ENCODE measurements around the gene TMEM30A. TPM values are rescaled to one million over a fixed set of nuclear protein-coding genes. Genes with fewer than 3 reads are reported as not detected.

The TMEM30A gene
- total and polyA plus RNA-seq, 2 of the 13 experiments (the other 11 are each of a cell fraction or from before 2014, with no cell fraction given) = 17.6 to 54.4 TPM

DNA sequence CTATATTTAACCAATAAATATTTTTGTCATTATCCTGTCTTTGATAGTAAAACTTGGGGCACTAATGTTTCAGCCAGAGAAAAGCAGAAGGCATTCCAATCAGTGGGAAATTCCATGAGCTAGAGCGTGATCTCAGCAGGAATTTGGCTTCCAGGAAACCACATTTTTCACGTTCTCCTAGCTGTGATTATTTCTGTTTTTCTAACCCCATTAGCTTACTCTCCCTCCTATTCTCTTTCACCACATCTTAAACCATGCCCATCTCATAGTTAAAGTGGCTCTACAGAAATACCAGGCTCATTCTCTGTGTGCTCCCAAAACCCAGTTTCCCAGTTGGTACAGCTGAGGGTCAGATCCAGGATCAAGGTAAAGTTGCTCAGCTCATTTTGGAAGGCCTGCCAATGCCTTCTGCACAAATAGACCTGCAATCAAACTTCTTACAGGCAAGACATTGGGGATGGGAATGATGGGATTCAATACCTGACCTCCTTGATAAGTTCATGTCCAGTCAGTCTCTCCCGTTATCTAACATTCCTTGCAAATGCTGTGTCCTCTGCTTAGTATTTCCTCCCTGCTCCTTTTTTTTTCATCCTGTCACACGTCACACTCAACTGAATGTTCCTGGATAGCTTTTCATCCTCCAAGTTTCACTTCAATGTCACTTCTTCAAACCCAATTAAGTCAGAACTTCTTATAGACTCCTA is 33.1 kb upstream of the TMEM30A start:
- Histone ChIP-seq H3K4me1 (ENCODE audit: insufficient read depth, low read length) (no peaks in the 10 kb centered on the region), H2AFZ (ENCODE audit: low read length) (no peak overlapping the region), H3K9me3 (ENCODE audit: low read length) (no peaks in the 10 kb centered on the region), H3K4me2 (ENCODE audit: low read depth, low read length) (no peak overlapping the region), H3K27ac (ENCODE audit: extremely low read length, insufficient read depth, low read length) (no peak overlapping the region), H3K79me2 (ENCODE audit: insufficient read depth, low read length) (no peaks in the 10 kb centered on the region), H3K27me3 (ENCODE audit: control insufficient read depth in 1 of 2, insufficient read depth in 2 of 2, low read length in 2 of 2) (peaks cover 0 to 20% of the 10 kb centered on the region in 2 experiments; a peak in 2 of 5 replicates), H3K4me3 (replicated peaks in 1 of 3; ENCODE audit: insufficient read depth in 1 of 3, low read depth in 2 of 3, low read length in 3 of 3) (no peak overlapping the region), H3K9ac (ENCODE audit: insufficient read depth, low read depth, low read length) (no peak overlapping the region), H3K36me3 (replicated peaks in 1 of 2; ENCODE audit: control insufficient read depth in 1 of 2, insufficient read depth in 2 of 2, low read length in 2 of 2) (no peaks in the 10 kb centered on the region), H4K20me1 (ENCODE audit: insufficient read depth, low read length) (no peaks in the 10 kb centered on the region)
- FAIRE-seq (no peak), DNase-seq (ENCODE audit: low spot score) (no peak), ATAC-seq (no peak)
- intact Hi-C loops (cut with micrococcal nuclease; ENCODE audit: unreplicated experiment) = no loop called here
- BruUV-seq (replicated peaks) = no TSS peak
- ChIA-PET CTCF (ENCODE audit: low intra/inter-chr PET ratio, low total read pairs) (no interaction called here), POLR2A (no interaction called here)
- WGBS (ENCODE audit: low lambda C conversion rate) = 11% methylated on average over 4 of the region's 4 CpGs
- in situ Hi-C loops (cut with HindIII; ENCODE audit: extremely low pct_ligation_motif_present, low pct_unique_long_range_greater_than_20kb) = no loop called here
- TF ChIP-seq SETDB1 (CRISPR knock-in tag; IDR thresholded peaks at IDR 0.05; ENCODE audit: borderline replicate concordance) (no peak), AKAP8 (CRISPR knock-in tag; IDR thresholded peaks at IDR 0.05) (no peak), ZFP90 (CRISPR knock-in tag; IDR thresholded peaks at IDR 0.05; ENCODE audit: borderline replicate concordance) (no peak), U2AF2 (IDR thresholded peaks at IDR 0.05; ENCODE audit: low read depth, low read length) (no peak), MXD1 (CRISPR knock-in tag; IDR thresholded peaks at IDR 0.05) (no peak), GABPB1 (CRISPR knock-in tag; IDR thresholded peaks at IDR 0.05) (no peak), BRD4 (CRISPR knock-in tag; IDR thresholded peaks at IDR 0.05) (no peak), NCOA1 (CRISPR knock-in tag; IDR thresholded peaks at IDR 0.05) (no peak), MZF1 (CRISPR knock-in tag; IDR thresholded peaks at IDR 0.05; ENCODE audit: borderline replicate concordance) (no peak), GFI1 (CRISPR knock-in tag; IDR thresholded peaks at IDR 0.05; ENCODE audit: borderline replicate concordance) (no peak), ZFY (CRISPR knock-in tag; IDR thresholded peaks at IDR 0.05) (no peak), EZH2 (conservative IDR thresholded peaks at IDR 0.05; ENCODE audit: low read depth, low read length) (no peak), NFAT5 (CRISPR knock-in tag; IDR thresholded peaks at IDR 0.05) (no peak), PAWR (CRISPR knock-in tag; IDR thresholded peaks at IDR 0.05; ENCODE audit: borderline replicate concordance) (no peak)
- TF ChIP-seq, protein P1, sequence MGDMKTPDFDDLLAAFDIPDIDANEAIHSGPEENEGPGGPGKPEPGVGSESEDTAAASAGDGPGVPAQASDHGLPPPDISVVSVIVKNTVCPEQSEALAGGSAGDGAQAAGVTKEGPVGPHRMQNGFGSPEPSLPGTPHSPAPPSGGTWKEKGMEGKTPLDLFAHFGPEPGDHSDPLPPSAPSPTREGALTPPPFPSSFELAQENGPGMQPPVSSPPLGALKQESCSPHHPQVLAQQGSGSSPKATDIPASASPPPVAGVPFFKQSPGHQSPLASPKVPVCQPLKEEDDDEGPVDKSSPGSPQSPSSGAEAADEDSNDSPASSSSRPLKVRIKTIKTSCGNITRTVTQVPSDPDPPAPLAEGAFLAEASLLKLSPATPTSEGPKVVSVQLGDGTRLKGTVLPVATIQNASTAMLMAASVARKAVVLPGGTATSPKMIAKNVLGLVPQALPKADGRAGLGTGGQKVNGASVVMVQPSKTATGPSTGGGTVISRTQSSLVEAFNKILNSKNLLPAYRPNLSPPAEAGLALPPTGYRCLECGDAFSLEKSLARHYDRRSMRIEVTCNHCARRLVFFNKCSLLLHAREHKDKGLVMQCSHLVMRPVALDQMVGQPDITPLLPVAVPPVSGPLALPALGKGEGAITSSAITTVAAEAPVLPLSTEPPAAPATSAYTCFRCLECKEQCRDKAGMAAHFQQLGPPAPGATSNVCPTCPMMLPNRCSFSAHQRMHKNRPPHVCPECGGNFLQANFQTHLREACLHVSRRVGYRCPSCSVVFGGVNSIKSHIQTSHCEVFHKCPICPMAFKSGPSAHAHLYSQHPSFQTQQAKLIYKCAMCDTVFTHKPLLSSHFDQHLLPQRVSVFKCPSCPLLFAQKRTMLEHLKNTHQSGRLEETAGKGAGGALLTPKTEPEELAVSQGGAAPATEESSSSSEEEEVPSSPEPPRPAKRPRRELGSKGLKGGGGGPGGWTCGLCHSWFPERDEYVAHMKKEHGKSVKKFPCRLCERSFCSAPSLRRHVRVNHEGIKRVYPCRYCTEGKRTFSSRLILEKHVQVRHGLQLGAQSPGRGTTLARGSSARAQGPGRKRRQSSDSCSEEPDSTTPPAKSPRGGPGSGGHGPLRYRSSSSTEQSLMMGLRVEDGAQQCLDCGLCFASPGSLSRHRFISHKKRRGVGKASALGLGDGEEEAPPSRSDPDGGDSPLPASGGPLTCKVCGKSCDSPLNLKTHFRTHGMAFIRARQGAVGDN (CRISPR knock-in tag; IDR thresholded peaks at IDR 0.05) = no peak

Measured in HepG2 (cell line).